ENCODE measurements around the gene STOX2.

The STOX2 gene

GRCh38 chr4:183986291-183986970 is 81.3 kb downstream of the STOX2 start:
- FAIRE-seq (no peak), DNase-seq (ENCODE audit: low spot score) (no peak)

DNA sequence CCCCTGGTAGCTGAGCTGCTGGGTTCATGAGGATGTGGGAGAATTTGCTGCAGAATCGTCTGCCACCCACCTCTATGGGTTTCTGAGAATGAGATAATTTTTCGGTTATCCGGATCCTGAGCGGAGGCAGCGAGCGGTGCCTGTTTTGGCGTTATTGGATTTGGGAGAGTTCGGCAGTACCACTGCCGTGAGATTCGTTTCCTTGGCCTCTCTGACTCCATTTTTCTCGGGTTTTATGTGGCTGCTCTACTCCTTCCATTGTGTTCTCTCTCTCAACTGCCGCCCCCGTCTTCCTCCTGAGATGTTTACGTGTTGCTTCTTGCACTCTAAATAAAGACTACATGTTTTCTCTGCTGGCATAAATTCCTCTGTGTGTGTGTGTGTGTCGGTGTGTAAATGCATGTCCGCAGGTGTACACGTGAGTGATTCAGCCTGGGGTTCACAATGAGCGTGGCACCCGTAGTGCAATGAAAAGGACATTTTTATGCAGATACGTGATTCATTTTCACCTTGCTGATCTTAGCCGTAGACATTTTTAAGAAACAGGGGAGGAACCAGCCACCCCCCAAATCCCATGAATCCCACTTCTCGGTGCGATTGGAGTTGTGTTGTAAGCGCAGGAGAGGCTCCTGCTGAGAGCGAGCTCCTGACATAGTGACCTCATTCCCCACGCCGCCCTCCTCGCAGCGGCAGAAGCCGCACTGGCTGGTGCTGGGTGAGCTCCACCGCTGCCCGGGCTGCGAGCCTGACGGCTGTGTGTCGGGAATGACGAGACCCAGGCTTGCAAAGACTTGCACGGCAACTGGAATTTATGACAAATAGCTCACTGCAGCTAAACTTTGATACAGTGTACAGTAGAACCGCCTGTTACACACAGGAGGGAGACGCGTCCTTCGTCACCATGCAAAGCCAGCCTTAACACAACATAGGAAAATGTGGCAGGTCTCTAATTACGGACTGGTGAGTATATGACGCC is 82.2 kb downstream of the STOX2 start:
- DNase-seq (ENCODE audit: low spot score) (peak; percentile 38), FAIRE-seq (no peak)

DNA sequence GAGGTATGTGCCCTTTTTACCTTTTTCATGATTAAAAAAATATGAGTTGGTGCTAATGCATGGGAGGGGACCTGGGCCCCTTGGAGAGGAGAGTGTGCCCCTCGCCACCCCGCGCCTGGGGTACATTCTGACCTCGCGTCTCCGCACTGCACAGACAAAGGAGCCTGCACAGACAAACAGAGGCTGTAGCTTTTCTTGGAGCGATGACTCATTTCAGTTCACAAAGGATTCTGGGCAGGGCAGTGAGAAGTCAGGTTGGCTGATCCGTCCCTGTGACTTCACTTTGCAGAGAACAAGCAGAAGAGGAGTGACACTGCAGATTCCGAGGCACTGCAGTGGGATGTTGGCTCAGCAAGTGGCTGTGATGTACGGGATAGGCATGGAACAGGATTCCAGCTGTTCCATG is 82.9 kb downstream of the STOX2 start:
- FAIRE-seq (peak; percentile 46), DNase-seq (ENCODE audit: low spot score) (peak; percentile 80)

DNA sequence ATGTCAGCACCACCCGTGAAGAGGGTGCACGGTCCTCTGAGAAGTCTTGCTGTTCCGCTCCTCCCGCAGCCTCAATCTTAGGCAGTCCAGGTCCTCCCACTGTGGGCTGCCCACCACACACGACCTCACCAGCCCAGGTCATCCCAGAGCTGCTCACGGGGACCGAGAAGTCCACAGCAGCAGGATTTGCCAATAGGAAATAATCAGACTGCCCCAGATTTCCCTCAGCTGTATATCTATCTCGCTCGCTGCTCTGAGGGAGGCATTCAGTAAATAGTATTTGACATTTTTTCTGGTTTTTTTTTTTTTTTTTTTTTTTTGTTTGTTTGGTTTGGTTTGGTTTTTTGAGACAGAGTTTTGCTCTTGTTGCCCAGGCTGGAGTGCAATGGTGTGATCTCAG is 83.8 kb downstream of the STOX2 start:
- DNase-seq (ENCODE audit: low spot score) = no peak
- no peak for FAIRE-seq

DNA sequence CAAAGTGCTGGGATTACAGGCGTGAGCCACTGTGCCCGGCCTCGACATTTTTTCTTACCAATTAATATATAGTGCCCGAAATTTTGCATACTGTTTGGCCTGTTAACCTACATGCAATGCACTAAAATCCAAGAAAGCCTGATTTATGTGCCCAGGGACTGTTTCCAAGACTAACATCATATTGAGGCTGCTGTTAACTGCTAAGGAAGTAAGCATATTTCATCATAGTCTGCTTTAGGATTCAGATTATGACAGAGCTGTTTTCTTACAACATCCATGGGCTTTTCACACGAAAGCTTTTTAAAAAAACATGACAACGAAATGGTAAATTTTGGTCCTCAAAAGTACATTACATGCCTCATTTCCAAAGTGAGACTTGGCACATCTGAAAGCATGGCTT is 84.4 kb downstream of the STOX2 start:
- DNase-seq (ENCODE audit: low spot score) = no peak
- FAIRE-seq = no peak

DNA sequence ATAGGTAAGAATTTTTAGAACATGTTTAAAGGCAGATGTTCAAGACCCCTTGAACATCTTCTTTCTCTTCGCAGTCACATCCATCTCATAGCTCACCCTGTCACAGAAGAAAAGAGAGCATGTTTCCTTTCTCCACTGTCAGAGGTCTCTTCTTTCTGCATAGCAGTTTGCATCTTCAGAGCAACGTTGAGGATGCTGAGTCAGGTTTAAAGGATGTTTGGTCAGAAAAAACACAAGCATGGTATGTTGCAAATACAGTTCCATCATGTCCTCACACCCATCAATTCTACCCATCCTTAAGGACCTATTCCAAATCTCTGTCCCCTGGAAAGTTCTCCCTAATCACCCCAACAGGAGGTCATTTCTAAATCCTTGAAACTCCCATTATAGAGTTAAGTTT is 84.8 kb downstream of the STOX2 start:
- no peak for DNase-seq (ENCODE audit: low spot score)
- FAIRE-seq = no peak

- no peak for DNase-seq (ENCODE audit: low spot score)
These were observed 88.6 kb downstream of the STOX2 start for GRCh38 chr4:183993676-183994075.

DNA sequence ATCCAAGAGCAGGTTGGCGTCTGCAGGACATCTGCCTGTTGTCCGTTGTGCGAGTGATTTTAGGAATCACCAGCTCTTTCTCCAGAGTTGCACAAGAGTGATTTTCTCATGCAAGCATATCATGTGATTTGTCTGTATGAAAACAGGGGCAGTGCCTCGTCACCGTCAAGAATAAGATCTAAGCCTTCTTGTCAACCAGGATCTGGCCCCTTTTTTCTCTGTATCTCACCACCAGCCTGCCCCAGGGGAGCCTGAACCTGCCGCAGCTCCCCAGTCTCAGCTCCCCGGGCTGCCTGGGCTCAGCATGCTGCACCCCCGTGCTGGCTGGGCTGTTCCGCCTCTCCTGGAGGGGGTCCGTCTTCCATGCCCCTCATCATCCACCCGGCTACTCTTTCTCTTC is 90.5 kb downstream of the STOX2 start:
- DNase-seq (ENCODE audit: low spot score) (no peak), FAIRE-seq (no peak)

More at GRCh38 chr4:183993676-183994075, 88.6 kb downstream of the STOX2 start:
- FAIRE-seq = no peak

- FAIRE-seq (no peak), DNase-seq (ENCODE audit: low spot score) (no peak)
These were observed 91.8 kb downstream of the STOX2 start for GRCh38 chr4:183996868-183997267.

DNA sequence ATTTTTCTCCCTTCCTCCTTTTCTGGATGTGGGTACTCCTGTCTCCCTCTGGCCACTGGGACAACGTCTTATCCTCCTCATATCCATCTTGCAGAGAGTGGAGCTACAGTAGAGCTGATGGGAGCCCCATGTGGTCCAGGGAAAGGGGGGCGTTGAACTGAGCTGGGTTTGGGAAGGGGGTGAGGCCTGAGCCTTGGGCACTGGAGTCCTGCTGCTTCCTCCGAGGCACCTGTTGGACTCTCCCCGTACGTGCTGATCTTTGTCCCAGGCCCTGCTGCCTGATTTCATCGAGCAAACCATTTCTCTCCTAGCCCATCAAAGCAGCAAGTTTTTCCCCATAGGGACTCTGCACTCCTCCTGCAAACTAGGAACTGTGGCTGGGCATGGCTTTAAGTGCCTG is 94.3 kb downstream of the STOX2 start:
- DNase-seq (ENCODE audit: low spot score) (no peak), FAIRE-seq (no peak)

- FAIRE-seq (no peak), DNase-seq (ENCODE audit: low spot score) (no peak)
These were observed 95.6 kb downstream of the STOX2 start for GRCh38 chr4:184000457-184001396.

GRCh38 chr4:184003433-184003832 is 98.3 kb downstream of the STOX2 start:
- DNase-seq (ENCODE audit: low spot score) (no peak), FAIRE-seq (no peak)

DNA sequence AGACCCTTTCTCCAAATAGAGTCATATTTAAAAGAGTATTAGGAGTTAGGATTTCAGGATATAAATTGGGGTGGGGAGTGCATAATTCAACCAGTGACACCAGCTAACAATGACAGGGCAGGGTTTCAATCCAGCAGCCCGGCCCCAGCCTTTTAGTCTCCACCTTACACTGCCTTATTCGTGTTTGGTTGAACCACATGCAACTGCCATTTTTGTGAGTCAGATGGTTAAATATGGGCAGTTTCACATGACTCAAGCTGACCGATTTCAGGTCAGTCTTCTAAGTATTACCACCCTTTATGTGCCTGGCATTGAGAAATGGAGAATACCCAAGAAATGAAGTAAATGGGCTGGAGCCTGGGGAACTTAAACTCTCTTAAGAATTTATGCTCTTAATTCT is 102.8 kb downstream of the STOX2 start:
- DNase-seq (ENCODE audit: low spot score) = peak; percentile 24
- no peak for FAIRE-seq

DNA sequence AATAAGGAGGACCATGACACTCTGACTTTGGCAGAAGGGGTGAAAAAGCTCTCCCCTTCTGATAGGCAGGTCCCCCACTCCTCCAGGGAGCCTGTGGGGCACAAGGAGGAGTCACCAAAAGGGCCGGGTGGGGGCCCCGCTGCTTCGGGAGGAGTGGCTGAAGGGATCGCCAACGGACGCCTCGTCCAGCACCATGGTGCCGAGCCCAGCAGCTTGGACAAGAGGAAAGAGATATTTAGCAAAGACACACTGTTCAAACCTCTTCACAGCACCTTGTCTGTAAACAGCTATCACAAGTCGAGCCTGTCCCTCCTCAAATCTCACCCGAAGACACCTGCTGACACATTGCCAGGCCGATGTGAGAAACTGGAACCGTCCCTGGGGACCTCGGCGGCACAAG is 105.6 kb downstream of the STOX2 start:
- FAIRE-seq = no peak
- no peak for DNase-seq (ENCODE audit: low spot score)

DNA sequence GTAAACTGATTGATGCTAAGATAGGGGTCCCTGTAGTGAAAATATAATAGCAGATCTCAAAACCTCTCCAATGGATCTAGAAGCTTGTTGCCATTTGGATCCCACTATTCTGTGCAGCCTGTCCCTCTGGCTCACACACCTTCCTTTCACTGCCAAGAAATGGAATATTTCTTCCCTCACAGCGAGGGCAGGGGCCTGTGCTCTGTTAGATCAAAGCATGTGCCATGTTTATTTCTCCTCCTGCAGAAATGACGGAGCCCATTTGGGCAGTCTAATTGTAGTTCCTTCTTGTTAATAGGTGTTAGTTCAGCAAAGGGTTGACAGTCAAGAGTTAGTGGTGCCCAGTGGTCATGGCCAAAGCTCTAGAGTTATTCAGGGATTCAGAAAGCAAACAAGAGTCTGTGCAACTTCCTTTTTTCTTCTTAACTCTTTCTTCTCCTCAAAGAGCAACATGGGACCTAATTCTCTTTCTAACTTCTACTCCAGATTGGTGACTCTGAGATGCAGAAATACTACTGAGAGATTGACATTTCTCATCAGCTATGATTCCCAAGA is 106.8 kb downstream of the STOX2 start:
- FAIRE-seq (no peak), DNase-seq (ENCODE audit: low spot score) (no peak)

- DNase-seq (ENCODE audit: low spot score) = no peak
- no peak for FAIRE-seq
These were observed 107.8 kb downstream of the STOX2 start for GRCh38 chr4:184012937-184013336.

DNA sequence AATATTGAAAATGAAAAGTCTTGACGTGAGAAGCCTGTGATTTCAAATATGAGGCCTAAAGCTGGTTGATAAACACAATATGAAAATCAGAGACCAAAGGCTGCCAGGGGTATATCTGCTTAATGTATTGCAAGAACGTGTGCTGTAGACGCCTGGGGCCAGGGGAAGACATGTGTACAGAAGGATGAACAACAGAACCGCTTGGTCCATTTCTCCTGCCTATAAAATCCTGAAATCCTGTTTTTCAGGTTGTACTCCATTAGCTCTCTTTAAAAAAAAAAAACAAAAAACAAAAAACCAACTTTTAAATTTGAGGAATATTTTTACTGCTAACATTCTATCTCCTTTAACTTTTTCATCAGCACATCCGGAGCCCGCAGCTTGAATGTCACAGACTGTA is 109.2 kb downstream of the STOX2 start:
- FAIRE-seq = no peak

GRCh38 chr4:184016759-184017668 is 111.9 kb downstream of the STOX2 start:
- no peak for DNase-seq (ENCODE audit: low spot score)
- no peak for FAIRE-seq

More for the DNA sequence above, 109.2 kb downstream of the STOX2 start:
- no peak for DNase-seq (ENCODE audit: low spot score)

- DNase-seq (ENCODE audit: low spot score) (no peak), FAIRE-seq (no peak)
These were observed 114.0 kb downstream of the STOX2 start for GRCh38 chr4:184019076-184019475.
